Small intestine (tissue), 7 donors: ENCODE results near the gene TPRX2. TPM values are rescaled to one million over a fixed set of nuclear protein-coding genes. Genes with fewer than 3 reads are reported as not detected.

Source experiments
- DNase-seq, 2 donors: peaks; one replicate each; pipeline versions ENCODE4 v3.0.0 to v3.0.0-alpha.2; 2013
- FAIRE-seq: peaks from 2 replicates; lab custom pipeline; 2012; peaks lifted over from hg19 to GRCh38; lab: Jason Lieb, UNC
- H3K27ac ChIP-seq, 3 donors: one replicate each; pipeline ENCODE4 v1.5.1; 2013; ENCODE audit warnings: low read length in 2 of 3, mild to moderate bottlenecking in 2 of 3, control low read depth in 1 of 3, inconsistent platforms in 1 of 3, low read depth in 1 of 3, moderate library complexity in 1 of 3
- H3K27me3 ChIP-seq, 3 donors: one replicate each; pipeline ENCODE4 v1.6.1; 2013; ENCODE audit warnings: low read length in 3 of 3, inconsistent platforms in 1 of 3; ENCODE audit not compliant: control insufficient read depth in 3 of 3, insufficient read depth in 3 of 3
- H3K36me3 ChIP-seq, 3 donors: one replicate each; pipeline ENCODE4 v1.6.1; 2013; ENCODE audit warnings: low read length in 3 of 3, inconsistent platforms in 1 of 3, low read depth in 1 of 3, mild to moderate bottlenecking in 1 of 3, moderate library complexity in 1 of 3; ENCODE audit not compliant: control insufficient read depth in 3 of 3, insufficient read depth in 2 of 3
- H3K4me1 ChIP-seq, 3 donors: one replicate each; pipeline ENCODE4 v1.6.1; 2013; ENCODE audit warnings: low read length in 2 of 3, inconsistent platforms in 1 of 3, low read depth in 1 of 3, mild to moderate bottlenecking in 1 of 3, moderate library complexity in 1 of 3; ENCODE audit not compliant: control insufficient read depth in 3 of 3, insufficient read depth in 2 of 3
- H3K4me3 ChIP-seq, 3 donors: one replicate each; pipeline ENCODE4 v1.5.1; 2013; ENCODE audit warnings: low read length in 3 of 3, control low read depth in 1 of 3, inconsistent platforms in 1 of 3, low read depth in 1 of 3, mild to moderate bottlenecking in 1 of 3, moderate library complexity in 1 of 3
- H3K9me3 ChIP-seq, 2 donors: one replicate each; pipeline ENCODE4 v1.6.1; 2013; ENCODE audit warnings: low read depth in 1 of 2, low read length in 1 of 2; ENCODE audit not compliant: control insufficient read depth in 2 of 2, insufficient read depth in 1 of 2
- WGBS, 3 donors: extraction: QIAGEN DNeasy Blood & Tissue Kit; methylation state at CpG; one replicate each; pipeline ENCODE4 v1.1.7; 2013; 5-methylcytosine and 5-hydroxymethylcytosine counted together
- polyA plus RNA-seq, 4 donors: library from polyadenylated mRNA; stranded (reverse) in 3 of 4; unstranded in 1 of 4; fragments of 200-250 nt in 3 of 4; fragments of 120-200 nt in 1 of 4; gene quantifications; one replicate each; pipeline versions ENCODE4 v1.2.1 to v1.2.3, GENCODE V29; 2013
- donor health status: healthy with polysubstance abuse.
- donor health status: control.
- donor health status: control.
- donor health status: Bipolar disorder and iron deficiency.
- donor health status: healthy.

The TPRX2 gene
- polyA plus RNA-seq, 4 donors, result not detected

GRCh38 chr19:47891622-47891922 is 32.5 kb downstream of the TPRX2 start:
- Histone ChIP-seq H3K27me3 (no peaks in the 10 kb centered on the region), H3K27ac (peak overlapping the region; percentile 46 to 84 (median 79)), H3K4me1 (peaks cover 0 to 13% (median 2%) of the 10 kb centered on the region in 3 donors), H3K9me3 (peaks cover 0 to 26% of the 10 kb centered on the region in 2 donors), H3K4me3 (no peak overlapping the region), H3K36me3 (no peaks in the 10 kb centered on the region)
- FAIRE-seq, result no peak
- WGBS, 3 donors, result 43 to 66% (median 56%) methylated on average over 2 of the region's 2 CpGs
- DNase-seq, result no peak

- Histone ChIP-seq H3K27me3 (no peaks in the 10 kb centered on the region), H3K4me1 (peaks cover 0 to 16% (median 2%) of the 10 kb centered on the region in 3 donors), H3K9me3 (peaks cover 0 to 26% of the 10 kb centered on the region in 2 donors), H3K4me3 (no peak overlapping the region), H3K36me3 (no peaks in the 10 kb centered on the region), H3K27ac (peak overlapping the region; percentile 64 to 84 (median 79))
- DNase-seq, result peak; percentile 73 to 89
- no peak for FAIRE-seq
- 36 to 52% (median 39%) methylated on average over 7 of the region's 7 CpGs for WGBS, 3 donors
Observed at GRCh38 chr19:47891923-47892666, 33.1 kb downstream of the TPRX2 start.

- Histone ChIP-seq H3K27me3 (no peaks in the 10 kb centered on the region), H3K4me1 (peaks cover 0 to 16% (median 2%) of the 10 kb centered on the region in 3 donors), H3K4me3 (no peak overlapping the region), H3K27ac (no peak overlapping the region), H3K36me3 (no peaks in the 10 kb centered on the region), H3K9me3 (peaks cover 0 to 29% of the 10 kb centered on the region in 2 donors)
- no peak for DNase-seq
- FAIRE-seq, result no peak
- 93 to 97% (median 94%) methylated on average over 5 of the region's 5 CpGs for whole genome bisulfite sequencing, 3 donors
Observed at GRCh38 chr19:47895165-47895782, 36.2 kb downstream of the TPRX2 start.

DNA sequence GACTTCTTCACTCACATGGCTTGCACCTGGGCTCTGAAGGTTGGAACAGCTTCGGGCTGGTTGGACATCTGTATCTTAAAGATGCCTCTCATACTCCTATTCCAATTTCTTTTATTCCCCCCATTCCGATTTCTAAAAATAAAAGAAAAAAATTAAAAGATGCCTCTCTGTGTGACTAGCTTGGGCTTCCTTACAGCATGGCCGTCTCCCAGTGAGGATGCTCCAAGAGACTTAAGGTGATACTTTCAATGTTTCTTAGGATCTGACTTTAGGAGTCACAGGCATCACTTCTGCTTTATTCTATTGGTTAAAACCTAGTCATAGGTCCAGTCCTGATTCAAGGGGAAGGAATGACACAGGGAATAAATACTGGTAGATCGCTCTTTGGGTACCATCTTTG is 37.0 kb downstream of the TPRX2 start:
- DNase-seq (no peak), FAIRE-seq (no peak)
- peak overlapping the region in 1 of 3 donors; percentile 45 for H3K27ac ChIP-seq
- WGBS, 3 donors, result 72 to 96% (median 95%) methylated on average over 4 of the region's 4 CpGs
- no peaks in the 10 kb centered on the region for H3K27me3 ChIP-seq
- H3K36me3 ChIP-seq, result no peaks in the 10 kb centered on the region
- peaks cover 0 to 16% (median under 1%) of the 10 kb centered on the region in 3 donors for H3K4me1 ChIP-seq
- peaks cover 0 to 29% of the 10 kb centered on the region in 2 donors for H3K9me3 ChIP-seq
- H3K4me3 ChIP-seq, result no peak overlapping the region

- H3K4me3 ChIP-seq, result no peak overlapping the region
- peaks cover 0 to 29% of the 10 kb centered on the region in 2 donors for H3K9me3 ChIP-seq
- no peaks in the 10 kb centered on the region for H3K36me3 ChIP-seq
- no peak for FAIRE-seq
- peak overlapping the region in 2 of 3 donors; percentile 41 to 45 for H3K27ac ChIP-seq
- 21 to 61% (median 38%) methylated on average over 5 of the region's 5 CpGs for WGBS, 3 donors
- DNase-seq, result peak; percentile 70 to 86
- H3K27me3 ChIP-seq, result no peaks in the 10 kb centered on the region
- peaks cover 0 to 12% (median 0%) of the 10 kb centered on the region in 3 donors for H3K4me1 ChIP-seq
Observed at GRCh38 chr19:47896773-47897172, 37.7 kb downstream of the TPRX2 start.

GRCh38 chr19:47897861-47898260 is 38.8 kb downstream of the TPRX2 start:
- Histone ChIP-seq H3K27ac (no peak overlapping the region), H3K27me3 (no peaks in the 10 kb centered on the region), H3K4me1 (peaks cover 0 to 9% (median 0%) of the 10 kb centered on the region in 3 donors), H3K4me3 (no peak overlapping the region), H3K9me3 (peaks cover 0 to 19% of the 10 kb centered on the region in 2 donors), H3K36me3 (no peaks in the 10 kb centered on the region)
- 64 to 72% (median 67%) methylated on average over 9 of the region's 9 CpGs for WGBS, 3 donors
- FAIRE-seq (no peak), DNase-seq (no peak)

GRCh38 chr19:47899335-47899734 is 40.3 kb downstream of the TPRX2 start:
- H3K36me3 ChIP-seq, result no peaks in the 10 kb centered on the region
- H3K4me3 ChIP-seq, result no peak overlapping the region
- no peaks in the 10 kb centered on the region for H3K27me3 ChIP-seq
- 88 to 95% (median 94%) methylated on average over 8 of the region's 8 CpGs for WGBS, 3 donors
- H3K9me3 ChIP-seq, result peaks cover 0 to 12% of the 10 kb centered on the region in 2 donors
- no peak overlapping the region for H3K27ac ChIP-seq
- FAIRE-seq (no peak), DNase-seq (no peak)
- peaks cover 0 to 9% (median 0%) of the 10 kb centered on the region in 3 donors for H3K4me1 ChIP-seq

DNA sequence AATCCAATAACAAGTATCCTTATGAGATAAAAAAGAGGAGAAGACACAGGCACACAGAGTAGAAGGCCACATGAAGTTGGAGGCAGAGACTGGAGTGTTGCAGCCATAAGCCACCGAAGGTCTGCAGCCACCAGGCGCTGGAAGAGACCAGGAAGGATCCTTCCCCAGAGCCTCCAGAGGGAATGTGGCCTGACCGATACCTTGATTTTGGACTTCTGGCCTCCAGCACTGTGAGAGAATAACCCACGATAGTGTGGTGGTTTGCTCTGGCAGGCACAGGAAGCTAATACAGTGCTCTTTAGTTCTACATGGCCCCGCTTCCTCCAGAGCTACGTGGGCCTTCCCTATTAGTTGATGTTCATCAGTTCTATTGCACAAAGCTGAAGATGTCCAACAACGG is 42.3 kb downstream of the TPRX2 start:
- FAIRE-seq (no peak), DNase-seq (no peak)
- peaks cover 0 to 3% of the 10 kb centered on the region in 2 donors for H3K9me3 ChIP-seq
- H3K27me3 ChIP-seq, result no peaks in the 10 kb centered on the region
- H3K4me3 ChIP-seq, result no peak overlapping the region
- no peak overlapping the region for H3K27ac ChIP-seq
- no peaks in the 10 kb centered on the region for H3K36me3 ChIP-seq
- WGBS, 3 donors, result 78 to 85% (median 83%) methylated on average over 7 of the region's 7 CpGs
- peaks cover 0 to 5% (median 0%) of the 10 kb centered on the region in 3 donors for H3K4me1 ChIP-seq
